ENCODE measurements around the gene PHYKPL. TPM values are rescaled to one million over a fixed set of nuclear protein-coding genes. Genes with fewer than 3 reads are reported as not detected.
A peak's percentile ranks its signal among the peaks of the same experiment; 100 is the strongest.

The PHYKPL gene
- total and polyA plus RNA-seq, 2 experiments from 2014 or later: 57.0 to 58.7 TPM

- no peak for TF ChIP-seq CTCF (IDR thresholded peaks at IDR 0.05; ENCODE audit: low read depth, low read length)
- Histone ChIP-seq H3K27me3 (no peaks in the 10 kb centered on the region), H3K9me3 (ENCODE audit: low read depth) (no peaks in the 10 kb centered on the region), H3K36me3 (peaks cover 13% of the 10 kb centered on the region), H3K27ac (peak overlapping the region; percentile 60), H3K4me3 (no peak overlapping the region), H3K4me1 (ENCODE audit: low read depth) (no peaks in the 10 kb centered on the region)
- DNase-seq (ENCODE audit: low read depth in 1 of 2, low spot score in 1 of 2): peak in 1 of 2 donors; percentile 71
These were observed 8.7 kb downstream of the PHYKPL start for GRCh38 chr5:178223828-178224335.

GRCh38 chr5:178223196-178223773, 9.3 kb downstream of the PHYKPL start:
- no peak for DNase-seq (ENCODE audit: low read depth in 1 of 2, low spot score in 1 of 2)
- Histone ChIP-seq H3K4me1 (ENCODE audit: low read depth) (no peaks in the 10 kb centered on the region), H3K27ac (peak overlapping the region; percentile 60), H3K27me3 (no peaks in the 10 kb centered on the region), H3K4me3 (no peak overlapping the region), H3K36me3 (peaks cover 19% of the 10 kb centered on the region), H3K9me3 (ENCODE audit: low read depth) (no peaks in the 10 kb centered on the region)
- TF ChIP-seq CTCF (IDR thresholded peaks at IDR 0.05; ENCODE audit: low read depth, low read length): no peak

GRCh38 chr5:178222292-178222691, 10.3 kb downstream of the PHYKPL start:
- no peaks in the 10 kb centered on the region for H3K4me1 ChIP-seq (ENCODE audit: low read depth)
- no peaks in the 10 kb centered on the region for H3K9me3 ChIP-seq (ENCODE audit: low read depth)
- no peak for TF ChIP-seq CTCF (IDR thresholded peaks at IDR 0.05; ENCODE audit: low read depth, low read length)
- H3K27me3 ChIP-seq: no peaks in the 10 kb centered on the region
- peaks cover 20% of the 10 kb centered on the region for H3K36me3 ChIP-seq
- DNase-seq (ENCODE audit: low read depth in 1 of 2, low spot score in 1 of 2): no peak
- H3K4me3 ChIP-seq: no peak overlapping the region
- H3K27ac ChIP-seq: no peak overlapping the region

GRCh38 chr5:178221853-178222252, 10.7 kb downstream of the PHYKPL start:
- DNase-seq (ENCODE audit: low read depth in 1 of 2, low spot score in 1 of 2): no peak
- Histone ChIP-seq H3K4me1 (ENCODE audit: low read depth) (no peaks in the 10 kb centered on the region), H3K27ac (no peak overlapping the region), H3K36me3 (peaks cover 20% of the 10 kb centered on the region), H3K4me3 (no peak overlapping the region), H3K27me3 (no peaks in the 10 kb centered on the region), H3K9me3 (ENCODE audit: low read depth) (no peaks in the 10 kb centered on the region)
- no peak for TF ChIP-seq CTCF (IDR thresholded peaks at IDR 0.05; ENCODE audit: low read depth, low read length)

GRCh38 chr5:178221282-178221681, 11.3 kb downstream of the PHYKPL start:
- Histone ChIP-seq H3K4me3 (no peak overlapping the region), H3K27me3 (no peaks in the 10 kb centered on the region), H3K27ac (no peak overlapping the region), H3K4me1 (ENCODE audit: low read depth) (no peaks in the 10 kb centered on the region), H3K36me3 (peaks cover 25% of the 10 kb centered on the region), H3K9me3 (ENCODE audit: low read depth) (no peaks in the 10 kb centered on the region)
- DNase-seq (ENCODE audit: low read depth in 1 of 2, low spot score in 1 of 2): no peak
- no peak for TF ChIP-seq CTCF (IDR thresholded peaks at IDR 0.05; ENCODE audit: low read depth, low read length)
